ENCODE results near the gene ANTXRL. TPM values are rescaled to one million over a fixed set of nuclear protein-coding genes. Genes with fewer than 3 reads are reported as not detected.

ANTXRL gene
- total and polyA plus RNA-seq, 10 of the 15 experiments (the other 5 are each of a cell fraction or from before 2014, with no cell fraction given) = not detected

DNA sequence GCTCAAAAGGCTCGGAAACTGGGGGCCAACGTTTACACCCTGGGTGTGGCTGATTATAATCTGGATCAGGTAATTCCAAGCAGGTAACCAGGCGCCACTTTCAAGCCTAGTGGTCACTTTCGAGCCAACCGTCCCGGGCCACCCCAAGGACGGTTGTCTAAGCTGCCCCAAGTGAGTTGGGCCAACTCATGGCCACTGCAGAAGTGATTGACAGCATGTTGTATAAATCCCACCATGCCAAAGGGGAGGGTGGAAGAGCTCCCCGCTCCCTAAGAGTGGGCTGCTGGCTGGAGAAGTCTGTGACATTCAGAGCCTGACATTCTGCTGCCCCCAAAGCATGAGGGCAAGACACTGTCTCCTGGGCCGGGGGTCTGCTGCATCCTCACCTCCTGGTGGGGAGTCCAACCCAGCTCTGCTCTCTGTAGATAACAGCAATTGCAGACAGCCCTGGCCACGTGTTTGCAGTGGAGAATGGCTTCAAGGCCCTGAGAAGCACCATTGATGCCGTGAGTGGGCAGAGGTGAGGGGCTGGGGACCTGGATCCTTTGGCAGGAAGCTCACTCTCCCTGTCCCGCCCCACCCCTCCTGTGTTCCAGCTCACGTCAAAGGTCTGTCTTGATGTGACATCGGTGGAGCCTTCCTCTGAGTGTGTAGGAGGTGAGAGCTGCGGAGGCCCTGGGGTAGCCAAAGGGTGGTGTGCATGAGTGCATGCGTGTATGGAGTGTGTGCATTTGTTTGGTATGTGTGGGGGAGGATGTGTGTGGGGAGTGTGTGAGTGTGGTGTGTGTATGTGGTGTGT is 10.8 kb downstream of the ANTXRL start:
- intact Hi-C loops (cut with micrococcal nuclease; ENCODE audit: unreplicated experiment) = no loop called here
- RAD21 ChIA-PET (ENCODE audit: unreplicated experiment) = no interaction called here

More for the DNA sequence above, 10.8 kb downstream of the ANTXRL start:
- no peak overlapping the region for H3K4me2 ChIP-seq (ENCODE audit: control insufficient read depth, insufficient read depth)
- TF ChIP-seq NR2C2 (IDR thresholded peaks at IDR 0.05; ENCODE audit: borderline replicate concordance, control insufficient read depth, insufficient read length, low read depth) (no peak), IRF3 (IDR thresholded peaks at IDR 0.05) (no peak), IKZF1 (conservative IDR thresholded peaks at IDR 0.05) (0 out of 2 replicates have a peak, but pooled peaks have one; percentile 21), NR2F1 (conservative IDR thresholded peaks at IDR 0.05) (no peak), ATF7 (IDR thresholded peaks at IDR 0.05; ENCODE audit: low read depth) (no peak), JUNB (IDR thresholded peaks at IDR 0.05) (no peak)
- H3K4me1 ChIP-seq (ENCODE audit: control insufficient read depth, insufficient read depth, low read length) = peaks cover 7% of the 10 kb centered on the region
- in situ Hi-C loops (cut with MboI) = no loop called here
- DNase-seq (ENCODE audit: low read depth, low spot score) = no peak
- no peak overlapping the region for H3K27ac ChIP-seq (ENCODE audit: control insufficient read depth, insufficient read depth)
- no peaks in the 10 kb centered on the region for H3K36me3 ChIP-seq (ENCODE audit: control insufficient read depth in 2 of 2, insufficient read depth in 2 of 2, low read length in 1 of 2)
- H4K20me1 ChIP-seq (ENCODE audit: control insufficient read depth, insufficient read depth) = no peaks in the 10 kb centered on the region
- ChIA-PET POLR2A (no interaction called here), SMC1A (ENCODE audit: uncharacterized antibody, unreplicated experiment) (no interaction called here), CTCF (interaction anchor here (1.1 kb wide), 1 partner anchor 20 kb away, joined by 3 read pairs; no protein-coding TSS in a partner anchor)
- no peak for FAIRE-seq
- no peaks in the 10 kb centered on the region for H3K9me3 ChIP-seq (replicated peaks; ENCODE audit: control insufficient read depth, insufficient read depth, low read length)
- H3K27me3 ChIP-seq (replicated peaks in 1 of 2; ENCODE audit: control insufficient read depth in 2 of 2, insufficient read depth in 2 of 2, low read length in 1 of 2) = no peaks in the 10 kb centered on the region; a peak in 1 of 4 replicates
- no peaks in the 10 kb centered on the region for H3K79me2 ChIP-seq (ENCODE audit: control insufficient read depth, insufficient read depth, low read length)
- no peak overlapping the region for H3K9ac ChIP-seq (ENCODE audit: control insufficient read depth, insufficient read depth, low read length)
- WGBS (ENCODE audit: insufficient coverage, insufficient replicate concordance, low lambda C conversion rate, missing lambda C conversion rate) = 32% methylated on average over 16 of the region's 16 CpGs
- no peak overlapping the region for H2AFZ ChIP-seq (ENCODE audit: control insufficient read depth, low read depth, low read length)
- no peak for ATAC-seq
- BruUV-seq (replicated peaks) = no TSS peak
- no peak overlapping the region for H3K4me3 ChIP-seq
